GM10266 (cell line): Measurements from ENCODE around the gene UNC5A.

Experiments
- DNase-seq: peaks from one replicate; pipeline ENCODE4 v3.0.0; 2012; ENCODE audit errors: extremely low spot score
- CTCF ChIP-seq: IDR thresholded peaks from 2 replicates; pipeline ENCODE4 v1.5.1; 2012; ENCODE audit warnings: mild to moderate bottlenecking, low read depth; ENCODE audit not compliant: control insufficient read depth, insufficient read depth; ENCODE audit errors: missing control alignments

UNC5A gene

GRCh38 chr5:176790941-176791340, 19.4 kb upstream of the UNC5A start:
- TF ChIP-seq CTCF, result no peak
- DNase-seq, result no peak

- no peak for TF ChIP-seq CTCF
- DNase-seq, result no peak
These were observed 17.6 kb upstream of the UNC5A start for GRCh38 chr5:176792655-176793342.

GRCh38 chr5:176793343-176793699, 17.0 kb upstream of the UNC5A start:
- no peak for TF ChIP-seq CTCF
- DNase-seq, result no peak

- TF ChIP-seq CTCF, result no peak
- no peak for DNase-seq
These were observed 16.6 kb upstream of the UNC5A start for GRCh38 chr5:176793736-176794135.

- no peak for DNase-seq
- no peak for TF ChIP-seq CTCF
These were observed 15.8 kb upstream of the UNC5A start for GRCh38 chr5:176794509-176794908.

GRCh38 chr5:176796411-176796810, 13.9 kb upstream of the UNC5A start:
- no peak for TF ChIP-seq CTCF
- no peak for DNase-seq

GRCh38 chr5:176796970-176797369, 13.4 kb upstream of the UNC5A start:
- TF ChIP-seq CTCF, result no peak
- no peak for DNase-seq
